ENCODE results near the gene CMBL. TPM values are rescaled to one million over a fixed set of nuclear protein-coding genes. Genes with fewer than 3 reads are reported as not detected.
A peak's percentile ranks its signal among the peaks of the same experiment; 100 is the strongest.
"Not testable (repeated sequence)": the region's sequence is repeated elsewhere in the genome, so short reads cannot be mapped to it uniquely, and the experiment has no call there.

Gene CMBL
- 17.5 TPM for total RNA-seq

GRCh38 chr5:10307206-10308148 lies at the start of gene CMBL:
CMBL (minus strand) TSS chr5:10307902; CDS start chr5:10290762, 17,140 bp downstream.
- peak; percentile 64 for DNase-seq (ENCODE audit: low spot score)
- intact Hi-C loops (cut with DNase I): no loop called here
- ATAC-seq: peak; percentile 62

GRCh38 chr5:10355071-10355889 lies 47.6 kb upstream of the CMBL start:
- no peak for ATAC-seq
- intact Hi-C loops (cut with DNase I): no loop called here
- no peak for DNase-seq (ENCODE audit: low spot score)

GRCh38 chr5:10354048-10354872 lies 46.6 kb upstream of the CMBL start:
- DNase-seq (ENCODE audit: low spot score): peak; percentile 69
- intact Hi-C loops (cut with DNase I): no loop called here

GRCh38 chr5:10353241-10354047 lies 45.7 kb upstream of the CMBL start, which contains the start of gene MARCHF6:
MARCHF6 (plus strand) TSS chr5:10353695; CDS start chr5:10353899, 204 bp downstream.
- intact Hi-C loops (cut with DNase I): no loop called here
- ATAC-seq: peak; percentile 98
- peak; percentile 98 for DNase-seq (ENCODE audit: low spot score)

More at GRCh38 chr5:10354048-10354872, 46.6 kb upstream of the CMBL start:
- no peak for ATAC-seq

- DNase-seq (ENCODE audit: low spot score) (no peak), ATAC-seq (no peak)
- intact Hi-C loops (cut with DNase I): no loop called here
Observed at GRCh38 chr5:10352430-10353240, 44.9 kb upstream of the CMBL start.

GRCh38 chr5:10351919-10352318 lies 44.2 kb upstream of the CMBL start:
- no peak for ATAC-seq
- no peak for DNase-seq (ENCODE audit: low spot score)
- intact Hi-C loops (cut with DNase I): no loop called here

GRCh38 chr5:10351199-10351905 lies 43.6 kb upstream of the CMBL start:
- ATAC-seq: no peak
- no peak for DNase-seq (ENCODE audit: low spot score)
- intact Hi-C loops (cut with DNase I): no loop called here

GRCh38 chr5:10348258-10348657 lies 40.6 kb upstream of the CMBL start:
- DNase-seq (ENCODE audit: low spot score) (peak; percentile 48), ATAC-seq (no peak)
- intact Hi-C loops (cut with DNase I): no loop called here

GRCh38 chr5:10344461-10345106 lies 36.9 kb upstream of the CMBL start:
- ATAC-seq: peak; percentile 18
- intact Hi-C loops (cut with DNase I); DNase-seq (ENCODE audit: low spot score): not testable (repeated sequence)

GRCh38 chr5:10343486-10343885 lies 35.8 kb upstream of the CMBL start:
- ATAC-seq (peak; percentile 22), DNase-seq (ENCODE audit: low spot score) (no peak)
- intact Hi-C loops (cut with DNase I): no loop called here

- intact Hi-C loops (cut with DNase I): no loop called here
- no peak for ATAC-seq
- DNase-seq (ENCODE audit: low spot score): peak; percentile 13
Observed at GRCh38 chr5:10339958-10340357, 32.3 kb upstream of the CMBL start.

GRCh38 chr5:10339058-10339811 lies 31.5 kb upstream of the CMBL start:
- ATAC-seq (no peak), DNase-seq (ENCODE audit: low spot score) (peak; percentile 32)
- intact Hi-C loops (cut with DNase I): no loop called here

GRCh38 chr5:10338686-10339057 lies 31.0 kb upstream of the CMBL start:
- DNase-seq (ENCODE audit: low spot score): no peak
- intact Hi-C loops (cut with DNase I): no loop called here
- no peak for ATAC-seq

GRCh38 chr5:10337986-10338385 lies 30.3 kb upstream of the CMBL start:
- no peak for DNase-seq (ENCODE audit: low spot score)
- intact Hi-C loops (cut with DNase I): no loop called here
- ATAC-seq: no peak

- intact Hi-C loops (cut with DNase I): no loop called here
- no peak for ATAC-seq
- no peak for DNase-seq (ENCODE audit: low spot score)
Observed at GRCh38 chr5:10337107-10337506, 29.4 kb upstream of the CMBL start.

Measured in sciatic nerve (tissue), 2 donors.